T1000 (cell line): ENCODE results near the gene EFHC2.

Experiments
- DNase-seq: peaks from one replicate; lab custom pipeline; 2025; ENCODE audit warnings: mixed read lengths; lab: John Stamatoyannopoulos, UW

EFHC2 gene

DNA sequence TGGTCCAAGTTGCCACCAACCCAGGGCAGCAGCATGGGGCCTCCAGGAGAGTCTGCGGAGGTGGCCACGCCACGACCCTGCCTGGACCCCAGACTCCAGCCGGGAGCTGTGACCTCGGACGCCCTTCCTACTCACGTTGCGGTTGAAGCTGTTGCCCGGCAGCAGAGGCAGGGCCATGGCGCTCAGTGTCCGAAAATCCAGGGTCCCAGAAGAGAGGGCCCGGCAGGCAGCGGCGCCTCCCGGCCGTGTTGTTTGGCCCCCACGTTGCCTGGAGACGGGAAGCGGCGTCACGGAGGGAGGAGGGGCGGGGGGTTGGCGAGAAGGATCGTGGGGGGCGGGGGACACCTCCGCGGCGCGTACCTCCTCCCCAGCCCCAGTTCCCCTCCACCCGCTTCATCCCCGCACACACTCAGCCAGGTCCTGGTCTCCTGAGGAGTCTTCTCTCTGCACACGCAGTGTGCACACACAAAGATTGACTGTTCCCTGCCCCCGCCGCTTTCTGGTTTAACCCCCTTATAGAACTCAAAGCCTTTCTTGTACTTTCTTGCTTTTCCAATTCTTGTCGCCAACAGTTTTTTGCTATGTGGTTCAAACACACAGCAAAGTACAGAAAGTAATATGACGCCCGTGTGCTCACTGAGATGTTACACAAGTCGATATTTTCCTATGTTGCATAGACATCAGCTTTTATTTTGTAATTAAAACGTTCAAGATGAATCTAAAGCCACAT is at the start of gene EFHC2:
Gene EFHC2 (minus strand): TSS at position 261 of the 730 bp plus-strand sequence. CDS start 84 bp downstream, at position 177.
- no peak for DNase-seq

- DNase-seq: no peak
These were observed 49.3 kb upstream of the EFHC2 start for GRCh38 chrX:44392767-44393166.

- no peak for DNase-seq
These were observed 41.3 kb upstream of the EFHC2 start for GRCh38 chrX:44384688-44385338.

- no peak for DNase-seq
These were observed 39.4 kb upstream of the EFHC2 start for GRCh38 chrX:44382871-44383270.

- DNase-seq: no peak
These were observed 9.3 kb upstream of the EFHC2 start for GRCh38 chrX:44352758-44353157.

- no peak for DNase-seq
These were observed 6.1 kb upstream of the EFHC2 start for GRCh38 chrX:44349561-44349960.

- DNase-seq: no peak
These were observed 1.2 kb upstream of the EFHC2 start for GRCh38 chrX:44344687-44345086.

GRCh38 chrX:44344194-44344593 is 722 bp upstream of the EFHC2 start:
- no peak for DNase-seq

DNA sequence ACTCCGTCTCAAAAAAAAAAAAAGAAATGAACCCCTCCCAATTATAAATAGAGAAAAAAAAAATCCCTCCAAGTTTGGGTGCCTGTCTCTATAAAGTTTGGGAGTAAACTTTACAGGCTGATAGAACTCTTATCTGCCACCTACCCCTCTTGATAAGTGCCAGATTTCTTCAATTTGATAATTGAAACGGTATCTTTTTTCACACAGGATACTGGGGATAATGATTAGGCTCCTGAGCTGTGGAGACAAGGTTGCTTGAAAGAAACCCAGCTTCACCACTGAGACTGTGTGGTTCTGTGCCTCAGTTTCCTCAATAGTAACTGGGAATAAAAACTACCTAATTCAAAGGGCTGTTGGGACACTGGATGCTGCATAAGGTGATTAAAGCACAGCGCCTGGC is 606 bp downstream of the EFHC2 start:
- DNase-seq: no peak

DNA sequence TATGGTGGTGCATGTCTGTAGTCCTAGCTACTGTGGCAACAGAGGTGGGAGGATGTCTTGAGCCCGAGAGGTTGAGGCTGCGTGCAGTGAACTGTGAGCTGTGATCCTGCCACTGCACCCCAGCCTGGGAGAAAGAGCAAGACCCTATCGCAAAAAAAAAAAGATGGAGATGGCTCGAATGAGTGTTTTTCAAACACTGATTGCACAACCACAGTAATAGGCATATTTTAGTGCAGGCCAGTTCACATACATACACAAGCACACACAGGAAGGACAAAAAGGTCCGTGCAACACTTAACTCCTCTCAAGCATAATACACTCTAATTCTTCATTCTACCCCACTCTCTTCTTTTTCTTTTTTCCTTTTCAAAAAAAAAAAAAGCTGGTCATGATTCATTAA is 5.1 kb downstream of the EFHC2 start:
- DNase-seq: no peak

- no peak for DNase-seq
These were observed 11.0 kb downstream of the EFHC2 start for GRCh38 chrX:44332437-44332836.

- DNase-seq: no peak
These were observed 13.2 kb downstream of the EFHC2 start for GRCh38 chrX:44330227-44330626.

- no peak for DNase-seq
These were observed 23.9 kb downstream of the EFHC2 start for GRCh38 chrX:44319550-44319949.

GRCh38 chrX:44317181-44317580 is 26.3 kb downstream of the EFHC2 start:
- DNase-seq: no peak

DNA sequence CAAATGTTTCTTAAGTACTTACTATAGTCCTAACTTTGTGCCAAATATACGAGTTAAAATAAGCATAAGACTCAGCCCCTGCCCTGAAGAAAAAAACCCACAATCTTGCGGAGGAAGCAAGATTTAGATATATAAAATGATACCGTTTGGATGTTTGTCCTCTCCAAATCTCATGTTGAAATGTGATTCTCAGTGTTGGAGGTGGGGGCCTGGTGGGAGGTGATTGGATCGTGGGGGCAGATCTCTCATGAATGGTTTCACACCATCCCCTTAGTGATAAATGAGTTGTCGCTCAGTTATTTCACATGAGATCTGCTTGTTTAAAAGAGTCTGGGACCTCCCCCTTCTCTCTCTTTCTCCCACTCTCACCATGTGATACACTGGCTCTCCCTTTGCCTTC is 28.7 kb downstream of the EFHC2 start:
- no peak for DNase-seq

DNA sequence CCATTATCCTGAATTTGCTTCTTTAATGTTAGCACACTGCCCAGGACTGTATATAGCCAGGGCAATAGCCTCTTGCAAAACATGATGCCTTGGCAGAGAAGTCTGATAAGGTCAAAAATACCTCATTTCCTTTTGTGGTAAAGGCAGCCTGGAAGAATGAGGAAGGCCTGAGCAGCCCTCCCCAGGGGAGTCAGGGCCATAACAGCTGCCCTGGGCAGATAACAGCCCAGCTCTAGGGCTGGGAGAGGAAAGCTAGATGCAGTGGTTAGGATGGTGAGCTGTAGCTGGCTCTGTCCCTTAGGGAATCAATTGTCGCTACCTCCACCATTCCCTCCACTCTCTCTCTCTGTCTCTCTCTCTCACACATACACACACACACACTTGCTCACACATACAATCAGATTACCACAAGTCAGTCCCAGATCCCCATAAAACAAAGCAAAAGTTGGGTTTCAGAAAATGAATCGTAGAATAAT is 29.2 kb downstream of the EFHC2 start:
- DNase-seq: peak; percentile 2

GRCh38 chrX:44312421-44312820 is 31.1 kb downstream of the EFHC2 start:
- DNase-seq: no peak

DNA sequence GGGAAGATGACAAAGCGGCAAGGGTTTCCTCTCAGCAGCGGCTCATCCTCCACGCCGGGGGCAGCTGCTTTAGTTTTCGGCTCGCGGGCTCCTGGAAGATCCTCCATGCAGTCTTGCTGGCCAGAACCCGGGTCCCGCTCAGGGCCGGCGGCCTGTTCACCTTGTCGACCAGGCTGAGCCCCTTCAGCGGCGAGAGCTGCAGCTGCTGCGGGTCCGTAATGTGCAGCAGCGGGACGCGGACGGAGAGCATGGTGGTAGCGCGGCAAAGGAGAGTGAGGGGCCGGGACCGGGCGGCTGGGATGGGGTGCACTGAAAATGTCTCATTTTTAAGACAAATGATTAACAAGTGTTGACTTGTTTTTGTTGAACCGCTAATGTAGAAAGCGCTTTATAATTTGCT is 33.2 kb downstream of the EFHC2 start:
- DNase-seq: no peak

DNA sequence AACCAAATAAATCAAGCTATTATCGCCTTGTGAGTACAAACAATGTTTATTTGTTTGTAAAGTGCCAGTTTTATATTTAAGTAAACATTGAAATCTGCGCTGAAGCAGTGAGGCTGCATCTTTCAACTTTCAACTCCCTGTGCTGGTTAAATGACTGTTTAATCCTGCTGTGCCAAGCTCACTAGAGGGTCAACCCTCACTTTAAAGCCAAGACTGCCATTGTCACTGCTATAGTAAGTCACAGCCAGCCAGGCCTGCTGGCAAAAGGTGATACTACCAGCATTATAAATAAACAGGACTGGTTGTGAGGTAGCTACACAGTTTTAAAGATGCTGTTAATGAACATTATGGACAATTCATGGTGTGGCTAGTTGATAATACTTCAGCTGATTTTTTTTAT is 34.6 kb downstream of the EFHC2 start:
- no peak for DNase-seq

DNA sequence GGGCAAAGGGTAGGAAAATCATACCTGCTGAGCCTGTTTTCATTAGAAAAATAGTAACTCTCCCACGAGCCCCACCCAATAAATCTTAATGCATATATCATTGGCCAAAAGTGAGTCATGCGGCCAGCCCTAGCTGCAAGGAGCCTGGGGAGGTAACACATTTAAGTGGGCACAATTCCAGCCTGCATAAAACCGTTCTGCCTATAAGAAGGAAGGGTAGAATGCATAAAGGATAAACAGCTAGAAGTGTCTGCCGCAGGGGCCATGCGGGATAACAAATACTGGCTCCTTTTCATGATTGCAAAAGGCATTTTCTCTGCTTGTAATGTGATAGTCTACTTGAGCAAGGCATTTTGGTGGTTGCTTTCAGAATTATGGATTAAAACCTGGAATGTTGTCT is 37.1 kb downstream of the EFHC2 start:
- peak; percentile 14 for DNase-seq

- DNase-seq: no peak
These were observed 37.6 kb downstream of the EFHC2 start for GRCh38 chrX:44305921-44306320.

GRCh38 chrX:44303119-44303518 is 40.4 kb downstream of the EFHC2 start:
- DNase-seq: no peak

GRCh38 chrX:44299177-44299576 is 44.3 kb downstream of the EFHC2 start:
- no peak for DNase-seq
